GM12891 (cell line): Measurements from ENCODE around the gene ZNF253. TPM values are rescaled to one million over a fixed set of nuclear protein-coding genes. Genes with fewer than 3 reads are reported as not detected.
"Not testable (repeated sequence)": the region's sequence is repeated elsewhere in the genome, so short reads cannot be mapped to it uniquely, and the experiment has no call there.

Source experiments
- DNase-seq: peaks from one replicate; pipeline ENCODE4 v3.0.0; 2011; ENCODE audit warnings: low spot score; ENCODE audit not compliant: insufficient read length
- FAIRE-seq: peaks from 2 replicates; lab custom pipeline; 2011; peaks lifted over from hg19 to GRCh38; lab: Jason Lieb, UNC
- PAX5 ChIP-seq: IDR thresholded peaks from 2 replicates; pipeline ENCODE4 v1.6.1; 2011; ENCODE audit warnings: low read length, moderate library complexity, mild to moderate bottlenecking; ENCODE audit not compliant: insufficient read depth, severe bottlenecking
- POLR2A ChIP-seq: IDR thresholded peaks from 2 replicates; pipeline ENCODE4 v1.6.1; 2011; ENCODE audit warnings: low read depth, low read length, control low read depth
- POLR2AphosphoS5 ChIP-seq: IDR thresholded peaks from 2 replicates; pipeline ENCODE4 v1.6.1; 2011; ENCODE audit warnings: low read depth, low read length, control low read depth
- POU2F2 ChIP-seq: IDR thresholded peaks from 2 replicates; pipeline ENCODE4 v1.6.1; 2011; ENCODE audit warnings: low read depth, mild to moderate bottlenecking, control low read depth, low read length, moderate library complexity
- SPI1 ChIP-seq: IDR thresholded peaks from 2 replicates; pipeline ENCODE4 v1.6.1; 2011; ENCODE audit warnings: low read depth, low read length, control low read depth
- TAF1 ChIP-seq: IDR thresholded peaks from 2 replicates; pipeline ENCODE4 v1.6.1; 2011; ENCODE audit warnings: low read depth, low read length, control low read depth
- polyA plus RNA-seq: library from polyadenylated mRNA; unstranded; fragments of >200 nt; gene quantifications from one replicate; pipeline ENCODE4 v1.2.1, GENCODE V29; 2012; ENCODE audit warnings: low read depth, missing spikeins, inconsistent platforms; ENCODE audit not compliant: missing spikeins

The ZNF253 gene
- 3.3 TPM for polyA plus RNA-seq

- FAIRE-seq (peak; percentile 90), DNase-seq (peak; percentile 72)
- TF ChIP-seq POU2F2 (no peak), PAX5 (no peak), POLR2AphosphoS5 (peak; percentile 95), POLR2A (peak; percentile 92), TAF1 (peak; percentile 86; the same call in 1 of the 2 replicates)
Measured at GRCh38 chr19:19865750-19866610, at the start of gene ZNF253. ZNF253 (plus strand) TSS chr19:19865882; CDS start chr19:19865997, 115 bp downstream.

- DNase-seq = no peak
- FAIRE-seq = no peak
- TF ChIP-seq SPI1 (no peak), POU2F2 (no peak), PAX5 (no peak), TAF1 (no peak), POLR2A (no peak), POLR2AphosphoS5 (no peak)
Measured at GRCh38 chr19:19816679-19817078, 49.0 kb upstream of the ZNF253 start.

- FAIRE-seq (no peak), DNase-seq (no peak)
- no peak for TF ChIP-seq TAF1
- no peak for TF ChIP-seq POU2F2
- 0 out of 2 replicates have a peak, but pooled peaks have one; percentile 9 for TF ChIP-seq SPI1
- TF ChIP-seq POLR2A = no peak
- TF ChIP-seq PAX5 = no peak
- no peak for TF ChIP-seq POLR2AphosphoS5
Measured at GRCh38 chr19:19817357-19817756, 48.3 kb upstream of the ZNF253 start.

- FAIRE-seq (peak; percentile 90), DNase-seq (no peak)
- TF ChIP-seq SPI1 (no peak), TAF1 (no peak), PAX5 (no peak), POLR2AphosphoS5 (no peak), POU2F2 (no peak), POLR2A (no peak)
Measured at GRCh38 chr19:19820774-19821320, 44.8 kb upstream of the ZNF253 start.

- FAIRE-seq (peak; percentile 97), DNase-seq (peak; percentile 66)
- TF ChIP-seq POLR2A (peak; percentile 95), POU2F2 (peak; percentile 45; the same call in 1 of the 2 replicates), PAX5 (no peak), POLR2AphosphoS5 (peak; percentile 94), TAF1 (no peak; the same call in 1 of the 2 replicates), SPI1 (peak; percentile 76)
Measured at GRCh38 chr19:19821366-19821951, 44.2 kb upstream of the ZNF253 start, which contains the start of gene ZNF506. ZNF506 (minus strand) TSS chr19:19821750; CDS start chr19:19821603, 147 bp downstream.

- not testable (repeated sequence) for FAIRE-seq, DNase-seq
- TF ChIP-seq SPI1 = 0 out of 2 replicates have a peak, but pooled peaks have one; percentile 33
Measured at GRCh38 chr19:19821976-19822375, 43.7 kb upstream of the ZNF253 start.

GRCh38 chr19:19823916-19824315 is 41.8 kb upstream of the ZNF253 start:
- no peak for FAIRE-seq

GRCh38 chr19:19826875-19827274 is 38.8 kb upstream of the ZNF253 start:
- DNase-seq = no peak
- FAIRE-seq = no peak
- TF ChIP-seq SPI1 = no peak
- TF ChIP-seq TAF1 = no peak
- no peak for TF ChIP-seq POU2F2
- no peak for TF ChIP-seq POLR2A
- TF ChIP-seq POLR2AphosphoS5 = no peak
- no peak for TF ChIP-seq PAX5

More at GRCh38 chr19:19823916-19824315, 41.8 kb upstream of the ZNF253 start:
- DNase-seq = no peak
- TF ChIP-seq POLR2AphosphoS5 (no peak), TAF1 (no peak), POU2F2 (0 out of 2 replicates have a peak, but pooled peaks have one; percentile 13), SPI1 (peak; percentile 85), PAX5 (no peak)
